ENCODE results near the gene TRIM5.
"Not testable (repeated sequence)": the region's sequence is repeated elsewhere in the genome, so short reads cannot be mapped to it uniquely, and the experiment has no call there.

TRIM5 gene

DNA sequence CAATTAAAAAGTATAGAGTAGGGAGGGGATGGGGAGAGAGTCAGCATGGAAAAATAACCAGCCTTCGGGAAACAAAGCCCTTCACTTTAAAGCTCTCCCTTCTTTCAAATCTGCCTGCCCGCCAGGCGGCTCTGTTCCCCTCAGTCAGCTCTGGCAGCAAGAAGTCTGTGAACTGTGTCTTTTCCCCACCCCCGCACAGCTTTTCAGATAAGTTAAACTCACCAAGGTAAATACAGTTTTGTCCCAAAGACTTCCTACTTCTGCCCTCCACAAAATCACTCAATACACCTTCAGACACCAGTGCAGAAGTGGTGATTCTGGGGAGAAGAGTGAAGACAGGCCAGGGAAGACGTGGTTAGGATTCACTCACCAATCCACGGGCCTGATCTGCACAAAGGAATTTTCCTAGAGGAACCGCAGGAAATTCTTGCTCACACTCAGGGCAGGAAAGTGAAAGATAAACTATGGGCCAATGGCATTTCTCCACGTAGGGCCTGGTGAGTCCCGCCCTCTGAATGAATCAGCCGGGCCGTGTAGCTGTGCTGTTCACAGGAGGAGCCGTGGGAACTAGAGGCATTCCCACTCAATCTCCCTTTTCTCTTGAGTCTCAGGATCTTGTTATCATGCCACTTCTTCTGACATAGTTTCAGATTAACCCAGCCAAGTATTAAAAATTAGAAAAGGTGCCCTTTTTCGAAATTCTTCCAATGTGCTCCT lies at the start of gene TRIM5:
TRIM5 (minus strand) TSS at position 429 of the 717 bp plus-strand sequence. CDS start 4,897 bp downstream, outside the sequence.
- DNase-seq (ENCODE audit: low spot score): peak; percentile 91

DNA sequence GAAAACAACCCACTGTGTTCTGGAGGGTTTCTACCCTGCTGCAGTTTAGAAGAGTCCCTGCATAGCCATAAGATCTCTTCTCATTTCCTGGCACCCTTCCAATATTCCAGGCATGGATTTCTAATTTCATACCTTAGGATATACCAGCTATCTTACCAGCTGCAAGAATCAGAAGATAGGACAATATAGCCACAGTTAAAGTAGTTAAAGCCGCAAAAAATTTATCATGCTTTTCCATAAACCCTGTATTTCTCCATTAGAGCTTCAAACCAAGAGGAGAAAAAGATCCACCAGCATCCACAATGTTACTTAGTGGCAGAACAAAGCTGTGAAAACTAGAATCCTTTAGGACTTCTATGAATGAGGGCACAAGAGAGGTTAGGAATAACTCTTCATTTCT lies 42.8 kb upstream of the TRIM5 start:
- DNase-seq (ENCODE audit: low spot score): no peak

GRCh38 chr11:5726351-5726750 lies 41.5 kb upstream of the TRIM5 start:
- DNase-seq (ENCODE audit: low spot score): no peak

- no peak for DNase-seq (ENCODE audit: low spot score)
These were observed 37.7 kb upstream of the TRIM5 start for GRCh38 chr11:5722622-5723021.

GRCh38 chr11:5719703-5720495 lies 35.0 kb upstream of the TRIM5 start:
- no peak for DNase-seq (ENCODE audit: low spot score)

GRCh38 chr11:5716518-5716917 lies 31.6 kb upstream of the TRIM5 start:
- DNase-seq (ENCODE audit: low spot score): not testable (repeated sequence)

DNA sequence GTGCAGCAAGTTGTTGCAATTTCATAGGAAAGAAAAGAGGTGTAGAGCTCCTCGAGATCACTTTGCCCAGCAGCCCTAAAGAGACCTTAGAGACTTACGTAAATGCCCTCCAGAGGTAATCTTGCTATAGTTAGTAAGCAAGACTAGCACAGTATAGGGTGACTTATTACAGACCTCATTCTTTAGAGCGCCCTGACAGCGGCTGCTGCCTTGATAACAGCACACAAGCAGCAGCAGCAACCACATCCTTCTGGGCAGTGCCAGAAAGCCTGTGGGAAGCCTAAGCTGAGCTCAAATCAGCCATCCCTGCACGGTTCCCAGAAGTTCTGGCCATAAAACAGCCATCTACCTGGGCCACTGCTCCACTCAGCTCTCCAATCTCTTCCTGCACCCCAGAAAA lies 28.8 kb upstream of the TRIM5 start:
- DNase-seq (ENCODE audit: low spot score): no peak

- DNase-seq (ENCODE audit: low spot score): peak; percentile 45
These were observed 27.6 kb upstream of the TRIM5 start for GRCh38 chr11:5712507-5712906.

- DNase-seq (ENCODE audit: low spot score): no peak
These were observed 20.8 kb upstream of the TRIM5 start for GRCh38 chr11:5705688-5706087.

- no peak for DNase-seq (ENCODE audit: low spot score)
These were observed 19.1 kb upstream of the TRIM5 start for GRCh38 chr11:5703741-5704536.

- no peak for DNase-seq (ENCODE audit: low spot score)
These were observed 16.2 kb upstream of the TRIM5 start for GRCh38 chr11:5701055-5701577.

GRCh38 chr11:5700421-5701054 lies 15.7 kb upstream of the TRIM5 start:
- DNase-seq (ENCODE audit: low spot score): no peak

GRCh38 chr11:5698281-5698680 lies 13.4 kb upstream of the TRIM5 start:
- no peak for DNase-seq (ENCODE audit: low spot score)

GRCh38 chr11:5696210-5696609 lies 11.3 kb upstream of the TRIM5 start:
- no peak for DNase-seq (ENCODE audit: low spot score)

GRCh38 chr11:5695580-5695979 lies 10.7 kb upstream of the TRIM5 start:
- DNase-seq (ENCODE audit: low spot score): no peak

- DNase-seq (ENCODE audit: low spot score): no peak
These were observed 9.8 kb upstream of the TRIM5 start for GRCh38 chr11:5694642-5695041.

DNA sequence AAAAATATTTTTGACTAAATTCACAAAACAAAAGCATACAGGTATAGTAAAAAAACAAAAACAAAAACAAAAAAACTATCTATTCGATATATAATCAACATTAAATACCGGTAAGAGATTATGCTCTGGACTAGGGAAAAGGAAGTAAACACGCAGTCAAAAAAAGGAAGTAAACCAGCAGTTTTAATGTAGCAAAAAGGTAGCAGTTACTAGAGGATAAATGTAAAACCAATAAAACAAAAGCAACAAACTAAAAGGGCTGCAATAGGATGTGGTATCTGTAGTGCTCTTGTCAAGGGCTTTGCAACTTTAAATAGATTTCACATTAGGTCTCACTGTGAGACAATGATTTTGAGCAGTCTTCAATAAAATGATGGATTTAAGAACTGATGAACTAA lies 7.1 kb upstream of the TRIM5 start:
- DNase-seq (ENCODE audit: low spot score): peak; percentile 17

DNA sequence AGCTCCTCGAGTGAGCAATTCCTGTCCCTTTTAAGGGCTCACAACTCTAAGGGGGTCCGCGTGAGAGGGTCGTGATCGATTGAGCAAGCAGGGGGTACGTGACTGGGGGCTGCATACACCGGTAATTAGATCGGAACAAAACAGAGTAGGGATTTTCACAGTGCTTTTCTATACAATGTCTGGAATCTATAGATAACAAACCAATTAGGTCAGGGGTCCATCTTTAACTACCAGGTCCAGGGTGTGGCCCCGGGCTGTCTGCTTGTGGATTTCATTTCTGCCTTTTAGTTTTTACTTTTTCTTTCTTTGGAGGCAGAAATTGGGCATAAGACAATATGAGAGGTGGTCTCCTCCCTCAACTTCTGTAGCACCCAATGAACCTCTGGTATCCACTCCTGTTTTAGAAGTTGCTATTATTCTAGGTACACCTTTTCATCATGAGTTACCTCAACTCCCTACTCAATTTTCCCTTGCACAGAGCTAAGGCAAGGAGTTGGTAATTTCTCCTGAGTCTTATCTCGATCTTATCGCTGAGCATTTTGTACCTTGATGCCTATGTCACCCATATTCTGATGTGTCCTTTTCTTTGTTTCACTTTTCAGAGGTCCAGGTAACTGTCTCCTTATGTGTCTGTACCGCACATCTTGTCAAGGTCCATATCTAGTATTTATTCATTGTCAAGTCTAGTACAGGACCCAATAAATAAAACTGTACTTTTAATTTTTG lies 6.5 kb upstream of the TRIM5 start:
- peak; percentile 48 for DNase-seq (ENCODE audit: low spot score)

DNA sequence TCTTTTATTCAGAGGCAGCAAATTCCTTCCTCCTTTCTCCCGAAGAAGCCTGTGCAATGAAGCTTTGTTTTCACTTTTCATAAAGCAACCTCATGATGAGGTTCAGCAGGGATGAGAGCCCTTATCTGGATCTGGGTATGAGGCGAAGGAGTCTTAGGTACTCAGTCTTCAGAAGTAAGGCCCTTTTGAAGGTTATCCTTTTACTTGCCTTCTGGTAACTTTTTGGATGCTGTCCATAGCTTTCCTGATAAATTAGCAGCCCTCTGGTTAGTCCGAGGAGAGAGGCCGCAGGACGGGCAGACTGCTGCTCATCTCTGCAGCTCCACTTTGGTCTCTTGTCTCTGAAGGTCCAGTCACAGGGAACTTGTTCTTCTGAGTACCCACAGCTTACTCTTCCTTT lies 5.9 kb upstream of the TRIM5 start:
- no peak for DNase-seq (ENCODE audit: low spot score)

DNA sequence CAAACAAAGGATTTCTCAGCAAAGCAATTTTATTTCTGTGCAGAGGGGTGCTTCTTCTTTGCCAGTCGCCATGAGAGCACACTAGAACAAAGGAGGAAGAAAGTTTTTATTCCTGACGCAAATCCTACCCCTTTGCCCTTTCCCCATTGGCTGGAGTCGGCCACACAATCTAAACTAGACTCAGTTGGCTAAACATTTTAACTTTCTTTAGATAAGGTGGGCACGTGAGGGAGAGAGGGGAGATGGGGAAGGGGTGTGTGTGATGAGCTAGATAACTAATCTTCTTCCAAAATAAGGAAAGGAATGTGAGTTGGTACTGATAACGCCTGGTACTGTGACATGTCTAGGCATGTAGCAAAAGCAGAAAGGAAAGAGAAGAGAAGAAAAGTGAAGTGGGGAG lies 5.3 kb upstream of the TRIM5 start:
- peak; percentile 69 for DNase-seq (ENCODE audit: low spot score)

DNA sequence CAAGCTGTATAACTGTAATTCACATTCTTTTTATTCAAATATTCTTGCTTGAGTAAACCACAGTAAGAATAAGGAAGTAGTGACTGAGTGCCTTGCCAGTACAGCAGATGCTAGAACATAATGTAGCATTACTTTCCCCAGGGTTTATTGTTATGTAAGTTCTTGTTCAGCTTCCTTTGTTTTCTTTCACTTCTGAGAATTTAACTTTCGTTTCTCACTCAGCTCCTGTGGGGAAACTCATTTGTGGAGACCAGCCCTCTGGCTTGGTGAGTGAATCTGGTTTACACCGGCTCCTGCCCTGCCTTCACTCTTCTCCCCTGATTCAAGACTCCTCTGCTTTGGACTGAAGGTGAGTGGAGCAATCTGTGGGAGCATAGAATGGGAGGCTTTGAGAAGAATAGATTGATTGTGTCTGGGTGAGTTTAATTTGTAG lies 4.7 kb upstream of the TRIM5 start, which contains the start of gene TRIM22:
TRIM22 (plus strand) TSS at position 240 of the 433 bp plus-strand sequence. CDS start 6,443 bp downstream, outside the sequence.
- peak; percentile 53 for DNase-seq (ENCODE audit: low spot score)
